ENCODE measurements around the gene ABCA2.
A peak's percentile ranks its signal among the peaks of the same experiment; 100 is the strongest.
"Not testable (repeated sequence)": the region's sequence is repeated elsewhere in the genome, so short reads cannot be mapped to it uniquely, and the experiment has no call there.

The ABCA2 gene

GRCh38 chr9:137046088-137046787, 18.2 kb upstream of the ABCA2 start, which contains the start of gene NPDC1:
Gene NPDC1 (minus strand): TSS chr9:137046177. CDS start chr9:137045989, 188 bp downstream.
- no peak for DNase-seq

GRCh38 chr9:137045294-137046087, 17.5 kb upstream of the ABCA2 start:
- DNase-seq: no peak

- no peak for DNase-seq
Measured at GRCh38 chr9:137044502-137045177, 16.6 kb upstream of the ABCA2 start.

- no peak for DNase-seq
Measured at GRCh38 chr9:137044037-137044436, 16.0 kb upstream of the ABCA2 start.

GRCh38 chr9:137042751-137043727, 15.0 kb upstream of the ABCA2 start:
- no peak for DNase-seq

GRCh38 chr9:137041124-137041523, 13.1 kb upstream of the ABCA2 start:
- DNase-seq: no peak

- no peak for DNase-seq
Measured at GRCh38 chr9:137040568-137040967, 12.5 kb upstream of the ABCA2 start.

- no peak for DNase-seq
Measured at GRCh38 chr9:137039611-137040366, 11.8 kb upstream of the ABCA2 start.

GRCh38 chr9:137038916-137039315, 10.9 kb upstream of the ABCA2 start:
- DNase-seq: no peak

- no peak for DNase-seq
Measured at GRCh38 chr9:137037483-137037882, 9.4 kb upstream of the ABCA2 start.

- no peak for DNase-seq
Measured at GRCh38 chr9:137037035-137037434, 9.0 kb upstream of the ABCA2 start.

GRCh38 chr9:137035937-137036336, 7.9 kb upstream of the ABCA2 start:
- DNase-seq: no peak

GRCh38 chr9:137035507-137035834, 7.4 kb upstream of the ABCA2 start:
- DNase-seq: no peak

- peak; percentile 19 for DNase-seq
Measured at GRCh38 chr9:137034709-137035506, 6.9 kb upstream of the ABCA2 start.

- no peak for DNase-seq
Measured at GRCh38 chr9:137034039-137034708, 6.1 kb upstream of the ABCA2 start.

- DNase-seq: not testable (repeated sequence)
Measured at GRCh38 chr9:137033481-137033880, 5.4 kb upstream of the ABCA2 start.

- DNase-seq: no peak
Measured at GRCh38 chr9:137032858-137033257, 4.8 kb upstream of the ABCA2 start.

- DNase-seq: no peak
Measured at GRCh38 chr9:137031904-137032640, 4.0 kb upstream of the ABCA2 start, which contains the start of gene FUT7. Gene FUT7 (minus strand): TSS chr9:137032088. CDS start chr9:137031991, 97 bp downstream.

Data from GOT3 (cell line).